GM13976 (cell line): ENCODE measurements around the gene IPO11.
"Not testable (repeated sequence)": the region's sequence is repeated elsewhere in the genome, so short reads cannot be mapped to it uniquely, and the experiment has no call there.

Source experiments
- DNase-seq: peaks from one replicate; pipeline ENCODE4 v3.0.0; 2012; ENCODE audit warnings: low spot score
- CTCF ChIP-seq: IDR thresholded peaks from 2 replicates; pipeline ENCODE4 v1.5.1; 2012; ENCODE audit warnings: borderline replicate concordance, mild to moderate bottlenecking; ENCODE audit not compliant: insufficient read depth; ENCODE audit errors: extremely low read depth, missing control alignments, control extremely low read depth
- in situ Hi-C: fragments of 300-500 bp; cut with MboI; formaldehyde crosslinking; loops from one replicate; pipeline ENCODE4 v1.12.0; 2022; ENCODE audit warnings: low sequenced_read_pairs, mixed read lengths, inconsistent platforms; ENCODE audit not compliant: unreplicated experiment

Gene IPO11

GRCh38 chr5:62502456-62503101, 90.0 kb downstream of the IPO11 start:
- in situ Hi-C loops, result no loop called here

GRCh38 chr5:62504129-62504528, 91.6 kb downstream of the IPO11 start:
- no peak for TF ChIP-seq CTCF
- DNase-seq, result no peak
- in situ Hi-C loops, result no loop called here

More at GRCh38 chr5:62502456-62503101, 90.0 kb downstream of the IPO11 start:
- no peak for TF ChIP-seq CTCF
- DNase-seq, result no peak

GRCh38 chr5:62506659-62507460, 94.3 kb downstream of the IPO11 start:
- DNase-seq, result no peak
- no peak for TF ChIP-seq CTCF
- in situ Hi-C loops, result no loop called here

GRCh38 chr5:62508760-62509159, 96.2 kb downstream of the IPO11 start:
- in situ Hi-C loops, DNase-seq: not testable (repeated sequence)

- no peak for DNase-seq
- in situ Hi-C loops, result no loop called here
- TF ChIP-seq CTCF, result no peak
Measured at GRCh38 chr5:62509806-62510205, 97.2 kb downstream of the IPO11 start.

- DNase-seq, result not testable (repeated sequence)
Measured at GRCh38 chr5:62513085-62513484, 100.5 kb downstream of the IPO11 start.

GRCh38 chr5:62514510-62515119, 102.1 kb downstream of the IPO11 start:
- no peak for TF ChIP-seq CTCF
- in situ Hi-C loops, result no loop called here
- DNase-seq, result no peak

More at GRCh38 chr5:62513085-62513484, 100.5 kb downstream of the IPO11 start:
- in situ Hi-C loops, result not testable (repeated sequence)

- DNase-seq, in situ Hi-C loops: not testable (repeated sequence)
Measured at GRCh38 chr5:62520812-62521211, 108.2 kb downstream of the IPO11 start.
